ENCODE results near the gene TRIM10. TPM values are rescaled to one million over a fixed set of nuclear protein-coding genes. Genes with fewer than 3 reads are reported as not detected.

Gene TRIM10
- total RNA-seq, 1 donor from 2014 or later: not detected

- Mint-ChIP-seq H3K4me3 (peak overlapping the region; percentile 71), H3K27ac (no peak overlapping the region), H3K9me3 (no peaks in the 10 kb centered on the region), H3K27me3 (ENCODE audit: low read depth) (peaks cover 93% of the 10 kb centered on the region), H3K36me3 (no peaks in the 10 kb centered on the region), H3K4me1 (peaks cover 24% of the 10 kb centered on the region)
- DNase-seq (ENCODE audit: low spot score in 2 of 2, unreplicated experiment in 2 of 2): no peak
- TF ChIP-seq, protein P1, sequence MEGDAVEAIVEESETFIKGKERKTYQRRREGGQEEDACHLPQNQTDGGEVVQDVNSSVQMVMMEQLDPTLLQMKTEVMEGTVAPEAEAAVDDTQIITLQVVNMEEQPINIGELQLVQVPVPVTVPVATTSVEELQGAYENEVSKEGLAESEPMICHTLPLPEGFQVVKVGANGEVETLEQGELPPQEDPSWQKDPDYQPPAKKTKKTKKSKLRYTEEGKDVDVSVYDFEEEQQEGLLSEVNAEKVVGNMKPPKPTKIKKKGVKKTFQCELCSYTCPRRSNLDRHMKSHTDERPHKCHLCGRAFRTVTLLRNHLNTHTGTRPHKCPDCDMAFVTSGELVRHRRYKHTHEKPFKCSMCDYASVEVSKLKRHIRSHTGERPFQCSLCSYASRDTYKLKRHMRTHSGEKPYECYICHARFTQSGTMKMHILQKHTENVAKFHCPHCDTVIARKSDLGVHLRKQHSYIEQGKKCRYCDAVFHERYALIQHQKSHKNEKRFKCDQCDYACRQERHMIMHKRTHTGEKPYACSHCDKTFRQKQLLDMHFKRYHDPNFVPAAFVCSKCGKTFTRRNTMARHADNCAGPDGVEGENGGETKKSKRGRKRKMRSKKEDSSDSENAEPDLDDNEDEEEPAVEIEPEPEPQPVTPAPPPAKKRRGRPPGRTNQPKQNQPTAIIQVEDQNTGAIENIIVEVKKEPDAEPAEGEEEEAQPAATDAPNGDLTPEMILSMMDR (IDR thresholded peaks at IDR 0.05; ENCODE audit: unreplicated experiment): no peak
Observed at GRCh38 chr6:30103872-30104179, 57.2 kb downstream of the TRIM10 start.

- peak overlapping the region; percentile 71 for H3K4me3 Mint-ChIP-seq
- TF ChIP-seq, protein P1 (IDR thresholded peaks at IDR 0.05; ENCODE audit: unreplicated experiment): peak; percentile 72
- DNase-seq (ENCODE audit: low spot score in 2 of 2, unreplicated experiment in 2 of 2): peak in 1 of 2 experiments; percentile 80
- H3K9me3 Mint-ChIP-seq: no peaks in the 10 kb centered on the region
- H3K4me1 Mint-ChIP-seq: peaks cover 24% of the 10 kb centered on the region
- peaks cover 93% of the 10 kb centered on the region for H3K27me3 Mint-ChIP-seq (ENCODE audit: low read depth)
- H3K27ac Mint-ChIP-seq: no peak overlapping the region
- no peaks in the 10 kb centered on the region for H3K36me3 Mint-ChIP-seq
Observed at GRCh38 chr6:30102970-30103871, 57.8 kb downstream of the TRIM10 start.

- Mint-ChIP-seq H3K4me1 (peaks cover 24% of the 10 kb centered on the region), H3K27ac (no peak overlapping the region), H3K36me3 (no peaks in the 10 kb centered on the region), H3K9me3 (no peaks in the 10 kb centered on the region), H3K4me3 (peak overlapping the region; percentile 71), H3K27me3 (ENCODE audit: low read depth) (peaks cover 93% of the 10 kb centered on the region)
- TF ChIP-seq, protein P1 (IDR thresholded peaks at IDR 0.05; ENCODE audit: unreplicated experiment): no peak
- no peak for DNase-seq (ENCODE audit: low spot score in 2 of 2, unreplicated experiment in 2 of 2)
Observed at GRCh38 chr6:30102414-30102969, 58.5 kb downstream of the TRIM10 start.

Other genes with a start within 250 kb of the TRIM10 start
- gene HLA-A, start 218.7 kb downstream of the TRIM10 start, total RNA-seq: 112 to 115 TPM (median 113 TPM) in 3 replicates
- gene POLR1H, start 99.9 kb downstream of the TRIM10 start, total RNA-seq: 31.1 to 32.7 TPM (median 31.4 TPM) in 3 replicates
- 29.7 to 32.2 TPM (median 30.0 TPM) in 3 replicates for gene PPP1R11, start 94.0 kb downstream of the TRIM10 start, total RNA-seq
- not detected in 3 replicates for gene RNF39, start 85.4 kb downstream of the TRIM10 start, total RNA-seq
- 0.58 to 0.68 TPM in 2 of 3 replicates, not detected in the other for gene TRIM31, start 48.1 kb downstream of the TRIM10 start, total RNA-seq
- not detected in 3 replicates for gene TRIM40, start 25.1 kb downstream of the TRIM10 start, total RNA-seq
- not detected in 3 replicates for gene TRIM15, start 2.3 kb upstream of the TRIM10 start, total RNA-seq
- 55.4 to 58.3 TPM (median 56.9 TPM) in 3 replicates for gene TRIM26, start 52.2 kb upstream of the TRIM10 start, total RNA-seq
- gene TRIM39, start 165.7 kb upstream of the TRIM10 start, total RNA-seq: 14.6 to 16.7 TPM (median 14.7 TPM) in 3 replicates
- 41.2 to 48.1 TPM (median 46.1 TPM) in 3 replicates for gene RPP21, start 183.9 kb upstream of the TRIM10 start, total RNA-seq

Data from mesothelial cell of epicardium (in vitro differentiated cells).